Measurements from ENCODE around the gene SNX7.

SNX7 gene

GRCh38 chr1:98669355-98670296 lies 8.1 kb downstream of the SNX7 start:
- no peak for TF ChIP-seq CTCF (IDR thresholded peaks at IDR 0.05; ENCODE audit: insufficient read depth, low read length, poor library complexity, severe bottlenecking)
- no peak for DNase-seq (ENCODE audit: extremely low read depth, insufficient read length)
- Histone ChIP-seq H3K27me3 (replicated peaks; ENCODE audit: control insufficient read depth, insufficient read depth, low read length) (no peaks in the 10 kb centered on the region), H3K4me3 (replicated peaks; ENCODE audit: low read depth, low read length) (no peak overlapping the region), H3K36me3 (ENCODE audit: control insufficient read depth, insufficient read depth, low read length) (no peaks in the 10 kb centered on the region)

GRCh38 chr1:98672189-98672588 lies 10.7 kb downstream of the SNX7 start:
- H3K4me3 ChIP-seq (replicated peaks; ENCODE audit: low read depth, low read length) = no peak overlapping the region
- no peak for TF ChIP-seq CTCF (IDR thresholded peaks at IDR 0.05; ENCODE audit: insufficient read depth, low read length, poor library complexity, severe bottlenecking)
- no peak for DNase-seq (ENCODE audit: extremely low read depth, insufficient read length)
- no peaks in the 10 kb centered on the region for H3K27me3 ChIP-seq (replicated peaks; ENCODE audit: control insufficient read depth, insufficient read depth, low read length)
- H3K36me3 ChIP-seq (ENCODE audit: control insufficient read depth, insufficient read depth, low read length) = no peaks in the 10 kb centered on the region

- TF ChIP-seq CTCF (IDR thresholded peaks at IDR 0.05; ENCODE audit: insufficient read depth, low read length, poor library complexity, severe bottlenecking) = no peak
- DNase-seq (ENCODE audit: extremely low read depth, insufficient read length) = no peak
- no peaks in the 10 kb centered on the region for H3K36me3 ChIP-seq (ENCODE audit: control insufficient read depth, insufficient read depth, low read length)
- no peak overlapping the region for H3K4me3 ChIP-seq (replicated peaks; ENCODE audit: low read depth, low read length)
- H3K27me3 ChIP-seq (replicated peaks; ENCODE audit: control insufficient read depth, insufficient read depth, low read length) = no peaks in the 10 kb centered on the region
Observed at GRCh38 chr1:98674075-98674781, 12.7 kb downstream of the SNX7 start.

GRCh38 chr1:98675282-98675681 lies 13.8 kb downstream of the SNX7 start:
- H3K27me3 ChIP-seq (replicated peaks; ENCODE audit: control insufficient read depth, insufficient read depth, low read length) = no peaks in the 10 kb centered on the region
- no peak for TF ChIP-seq CTCF (IDR thresholded peaks at IDR 0.05; ENCODE audit: insufficient read depth, low read length, poor library complexity, severe bottlenecking)
- H3K4me3 ChIP-seq (replicated peaks; ENCODE audit: low read depth, low read length) = no peak overlapping the region
- H3K36me3 ChIP-seq (ENCODE audit: control insufficient read depth, insufficient read depth, low read length) = no peaks in the 10 kb centered on the region
- DNase-seq (ENCODE audit: extremely low read depth, insufficient read length) = no peak

- no peak for DNase-seq (ENCODE audit: extremely low read depth, insufficient read length)
Observed at GRCh38 chr1:98677288-98677687, 15.8 kb downstream of the SNX7 start.

More at GRCh38 chr1:98677288-98677687, 15.8 kb downstream of the SNX7 start:
- H3K27me3 ChIP-seq (replicated peaks; ENCODE audit: control insufficient read depth, insufficient read depth, low read length) = no peaks in the 10 kb centered on the region
- H3K4me3 ChIP-seq (replicated peaks; ENCODE audit: low read depth, low read length) = no peak overlapping the region
- TF ChIP-seq CTCF (IDR thresholded peaks at IDR 0.05; ENCODE audit: insufficient read depth, low read length, poor library complexity, severe bottlenecking) = no peak
- H3K36me3 ChIP-seq (ENCODE audit: control insufficient read depth, insufficient read depth, low read length) = no peaks in the 10 kb centered on the region
